COLO668 (cell line): ENCODE measurements around the gene TSPAN9.

Experiments used
- DNase-seq: peaks from one replicate; lab custom pipeline; 2025; ENCODE audit not compliant: unreplicated experiment; lab: John Stamatoyannopoulos, UW

Gene TSPAN9

GRCh38 chr12:3265406-3265805 lies 188.2 kb downstream of the TSPAN9 start:
- DNase-seq, result no peak

GRCh38 chr12:3266638-3267037 lies 189.5 kb downstream of the TSPAN9 start:
- no peak for DNase-seq

GRCh38 chr12:3267690-3268089 lies 190.5 kb downstream of the TSPAN9 start:
- DNase-seq, result no peak

- DNase-seq, result no peak
Observed at GRCh38 chr12:3269594-3269993, 192.4 kb downstream of the TSPAN9 start.

- DNase-seq, result no peak
Observed at GRCh38 chr12:3271146-3271545, 194.0 kb downstream of the TSPAN9 start.

GRCh38 chr12:3271639-3272038 lies 194.5 kb downstream of the TSPAN9 start:
- DNase-seq, result no peak

- DNase-seq, result no peak
Observed at GRCh38 chr12:3272958-3273357, 195.8 kb downstream of the TSPAN9 start.

- no peak for DNase-seq
Observed at GRCh38 chr12:3273409-3273853, 196.3 kb downstream of the TSPAN9 start.

GRCh38 chr12:3274664-3275063 lies 197.5 kb downstream of the TSPAN9 start:
- DNase-seq, result no peak

- peak; percentile 51 for DNase-seq
Observed at GRCh38 chr12:3275171-3276041, 198.2 kb downstream of the TSPAN9 start.

- DNase-seq, result no peak
Observed at GRCh38 chr12:3276226-3276625, 199.0 kb downstream of the TSPAN9 start.

- DNase-seq, result no peak
Observed at GRCh38 chr12:3277306-3277943, 200.2 kb downstream of the TSPAN9 start.

GRCh38 chr12:3278681-3279414 lies 201.7 kb downstream of the TSPAN9 start:
- no peak for DNase-seq

- DNase-seq, result no peak
Observed at GRCh38 chr12:3279415-3279780, 202.2 kb downstream of the TSPAN9 start.

GRCh38 chr12:3279832-3280231 lies 202.7 kb downstream of the TSPAN9 start:
- no peak for DNase-seq

GRCh38 chr12:3280967-3281366 lies 203.8 kb downstream of the TSPAN9 start:
- DNase-seq, result no peak

GRCh38 chr12:3281588-3282383 lies 204.6 kb downstream of the TSPAN9 start:
- DNase-seq, result no peak

- no peak for DNase-seq
Observed at GRCh38 chr12:3282384-3282670, 205.1 kb downstream of the TSPAN9 start.

GRCh38 chr12:3283137-3283680 lies 206.0 kb downstream of the TSPAN9 start:
- no peak for DNase-seq

- no peak for DNase-seq
Observed at GRCh38 chr12:3284405-3284804, 207.2 kb downstream of the TSPAN9 start.

GRCh38 chr12:3285570-3285969 lies 208.4 kb downstream of the TSPAN9 start:
- no peak for DNase-seq
